ENCODE measurements around the gene TROAP. TPM values are rescaled to one million over a fixed set of nuclear protein-coding genes. Genes with fewer than 3 reads are reported as not detected.
A peak's percentile ranks its signal among the peaks of the same experiment; 100 is the strongest.
"Not testable (repeated sequence)": the region's sequence is repeated elsewhere in the genome, so short reads cannot be mapped to it uniquely, and the experiment has no call there.

The TROAP gene, protein sequence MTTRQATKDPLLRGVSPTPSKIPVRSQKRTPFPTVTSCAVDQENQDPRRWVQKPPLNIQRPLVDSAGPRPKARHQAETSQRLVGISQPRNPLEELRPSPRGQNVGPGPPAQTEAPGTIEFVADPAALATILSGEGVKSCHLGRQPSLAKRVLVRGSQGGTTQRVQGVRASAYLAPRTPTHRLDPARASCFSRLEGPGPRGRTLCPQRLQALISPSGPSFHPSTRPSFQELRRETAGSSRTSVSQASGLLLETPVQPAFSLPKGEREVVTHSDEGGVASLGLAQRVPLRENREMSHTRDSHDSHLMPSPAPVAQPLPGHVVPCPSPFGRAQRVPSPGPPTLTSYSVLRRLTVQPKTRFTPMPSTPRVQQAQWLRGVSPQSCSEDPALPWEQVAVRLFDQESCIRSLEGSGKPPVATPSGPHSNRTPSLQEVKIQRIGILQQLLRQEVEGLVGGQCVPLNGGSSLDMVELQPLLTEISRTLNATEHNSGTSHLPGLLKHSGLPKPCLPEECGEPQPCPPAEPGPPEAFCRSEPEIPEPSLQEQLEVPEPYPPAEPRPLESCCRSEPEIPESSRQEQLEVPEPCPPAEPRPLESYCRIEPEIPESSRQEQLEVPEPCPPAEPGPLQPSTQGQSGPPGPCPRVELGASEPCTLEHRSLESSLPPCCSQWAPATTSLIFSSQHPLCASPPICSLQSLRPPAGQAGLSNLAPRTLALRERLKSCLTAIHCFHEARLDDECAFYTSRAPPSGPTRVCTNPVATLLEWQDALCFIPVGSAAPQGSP
- 1 to 10 TPM in 1 of 4 donors, under 1 TPM in 2, not detected in 1; 0.65 to 1.7 (median 0.93) TPM for total RNA-seq
- polyA plus RNA-seq = 0.25 TPM
- long read RNA-seq, donor 1 = 0 reads
- long read RNA-seq, donor 2 = 0 reads
- long read RNA-seq, donor 3, partial matches to known transcripts = 0 of 1 reads
- long read RNA-seq, donor 3, other reads (novel, unspliced or antisense) = 1 of 1 reads
- long read RNA-seq, donor 4 = 0 reads

DNA sequence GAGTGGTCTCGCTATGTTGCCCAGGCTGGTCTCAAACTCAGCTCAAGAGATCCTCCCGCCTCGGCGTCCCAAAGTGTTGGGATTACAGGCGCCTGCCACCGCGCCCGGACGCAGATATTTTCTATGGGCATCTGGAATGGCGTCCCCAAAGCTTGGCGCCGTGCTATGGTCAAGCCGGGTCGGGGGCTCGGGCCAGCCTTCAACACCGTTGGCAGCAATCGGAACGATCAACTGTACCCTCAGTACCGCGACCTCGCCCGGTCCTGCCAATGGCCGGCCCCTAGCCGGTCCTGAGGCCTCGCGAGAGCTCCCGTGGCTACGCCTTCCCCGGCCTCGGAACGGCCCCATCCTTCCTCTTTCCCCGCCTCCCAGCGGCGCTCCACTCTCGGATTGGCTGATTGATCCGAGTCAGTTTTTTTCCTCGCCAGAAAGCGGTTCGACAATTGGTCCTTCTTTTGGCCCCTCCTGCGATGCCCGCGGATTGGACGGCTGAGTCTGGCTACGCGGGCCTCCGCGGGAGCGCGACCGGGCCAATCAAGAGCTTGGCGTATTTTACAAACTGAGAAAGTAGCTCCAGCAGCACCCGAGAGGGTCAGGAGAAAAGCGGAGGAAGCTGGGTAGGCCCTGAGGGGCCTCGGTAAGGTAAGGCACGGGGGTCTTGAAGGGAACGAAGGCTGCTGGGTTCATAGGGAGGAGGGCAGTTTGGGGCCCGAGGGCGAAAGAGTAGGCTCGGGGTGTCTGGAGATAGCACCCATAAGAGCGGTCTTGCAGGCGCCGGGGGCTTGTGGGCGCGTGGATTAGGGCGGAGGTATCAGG is at the start of gene TROAP:
Gene TROAP, plus strand, starts transcription at position 548 of the 816 bp plus-strand sequence. CDS start 354 bp downstream, outside the sequence.
- intact Hi-C loops (cut with DNase I) = no loop called here
- Histone ChIP-seq H3K4me1 (ENCODE audit: control insufficient read depth, insufficient read depth, low read length) (no peaks in the 10 kb centered on the region), H3K27ac (ENCODE audit: low read length) (no peak within 1 kb of the TSS), H3K9me3 (ENCODE audit: control insufficient read depth, low read length) (no peaks in the 10 kb centered on the region), H3K4me3 (ENCODE audit: low read length) (peak within 1 kb of the TSS; percentile 78), H3K27me3 (ENCODE audit: control insufficient read depth, insufficient read depth) (no peaks in the 10 kb centered on the region)
- WGBS = under 1% methylated on average over 65 of the region's 65 CpGs
- DNase-seq (peak; percentile 98 to 99 (median 98)), ATAC-seq (peak; percentile 100)

- intact Hi-C loops (cut with DNase I) = no loop called here
- Histone ChIP-seq H3K27me3 (ENCODE audit: control insufficient read depth, insufficient read depth) (no peaks in the 10 kb centered on the region), H3K27ac (ENCODE audit: low read length) (no peak overlapping the region), H3K4me1 (ENCODE audit: control insufficient read depth, insufficient read depth, low read length) (no peaks in the 10 kb centered on the region), H3K9me3 (ENCODE audit: control insufficient read depth, low read length) (no peaks in the 10 kb centered on the region), H3K4me3 (ENCODE audit: low read length) (no peak overlapping the region)
- 95% methylated on average over 6 of the region's 6 CpGs for WGBS
- DNase-seq (no peak), ATAC-seq (no peak)
Measured at GRCh38 chr12:49273726-49274395, 49.2 kb upstream of the TROAP start.

DNA sequence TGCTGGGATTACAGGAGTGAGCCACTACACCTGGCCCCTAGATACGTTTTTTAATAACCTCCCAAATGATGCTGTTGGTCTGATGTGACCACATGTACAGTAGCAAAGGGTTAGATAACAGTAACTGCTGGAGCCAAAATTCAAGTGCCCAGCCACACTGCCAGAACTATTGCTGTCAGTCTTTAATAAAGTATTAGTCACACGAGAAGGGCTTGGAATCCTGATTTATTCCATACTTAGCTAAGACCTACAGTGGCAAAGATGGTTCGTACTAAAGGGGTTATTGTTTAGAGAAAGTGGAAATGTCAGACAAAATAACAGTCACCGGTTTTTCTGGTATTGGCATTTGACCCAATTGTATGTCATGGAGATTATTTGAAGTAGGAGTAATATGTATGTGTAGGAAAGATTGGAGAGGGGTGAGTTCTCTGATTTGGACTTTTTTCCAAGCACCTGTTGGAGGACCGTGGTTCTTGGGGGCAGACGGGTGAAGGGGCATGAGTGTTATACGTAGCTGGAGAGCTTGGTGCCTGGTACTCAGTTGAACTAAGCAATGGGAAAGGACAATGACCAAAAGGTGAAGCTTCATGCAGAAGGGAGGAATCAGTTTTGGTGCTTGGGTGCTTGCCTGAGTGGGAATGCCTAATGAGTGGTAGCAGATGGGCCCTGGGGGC is 48.5 kb upstream of the TROAP start:
- no peak for DNase-seq
- Histone ChIP-seq H3K27me3 (ENCODE audit: control insufficient read depth, insufficient read depth) (no peaks in the 10 kb centered on the region), H3K4me3 (ENCODE audit: low read length) (no peak overlapping the region), H3K4me1 (ENCODE audit: control insufficient read depth, insufficient read depth, low read length) (no peaks in the 10 kb centered on the region), H3K27ac (ENCODE audit: low read length) (no peak overlapping the region), H3K9me3 (ENCODE audit: control insufficient read depth, low read length) (no peaks in the 10 kb centered on the region)
- peak; percentile 42 to 44 for ATAC-seq
- 64% methylated on average over 7 of the region's 7 CpGs for WGBS
- intact Hi-C loops (cut with DNase I) = no loop called here

DNA sequence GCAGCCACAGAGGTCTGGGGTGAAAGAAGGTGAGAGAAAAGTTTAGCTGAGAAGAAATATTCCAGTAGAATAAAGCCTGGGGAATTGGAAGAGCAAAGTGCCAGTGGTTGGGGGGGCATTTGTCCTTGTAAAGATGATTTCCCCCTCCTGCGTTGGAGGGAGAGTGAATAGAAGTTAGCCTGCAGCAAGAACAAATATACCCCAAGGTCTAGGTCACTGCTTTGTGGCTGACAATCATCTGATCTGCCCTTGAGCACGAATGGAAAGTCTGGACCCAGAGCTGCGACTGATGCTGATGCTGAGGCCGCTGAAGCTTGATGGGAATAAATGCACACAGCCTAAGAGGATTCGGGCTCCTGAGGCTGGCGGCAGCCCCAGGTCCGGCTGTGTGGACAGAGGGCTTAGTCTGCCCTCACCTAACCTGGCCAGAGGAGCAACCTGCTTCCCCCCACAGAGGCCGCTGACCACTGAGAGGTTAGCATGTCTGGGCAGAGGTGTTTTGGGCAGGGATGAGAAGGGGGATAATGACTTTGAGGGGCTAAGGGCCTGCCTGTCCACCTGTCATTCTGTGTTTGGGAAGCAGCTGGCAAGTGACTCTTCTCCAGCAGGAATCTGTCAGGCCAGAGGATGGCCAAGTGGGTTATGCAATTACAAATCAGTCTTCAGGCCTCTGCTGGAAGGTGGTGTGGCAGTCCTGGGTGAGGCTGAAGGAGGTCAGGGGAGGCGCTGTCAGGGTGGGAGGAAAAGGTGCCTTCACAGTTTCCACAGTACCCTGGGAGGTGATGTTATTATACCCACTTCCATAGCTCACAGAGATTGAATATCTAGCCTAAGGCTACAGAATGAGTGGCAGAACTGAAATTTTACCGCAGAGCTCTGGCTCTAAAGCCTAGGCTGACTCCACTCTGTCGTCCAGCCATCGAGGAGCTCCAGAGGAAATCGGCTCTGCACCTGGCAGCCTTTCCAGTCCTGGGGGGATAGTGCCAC is 46.5 kb upstream of the TROAP start:
- Histone ChIP-seq H3K9me3 (ENCODE audit: control insufficient read depth, low read length) (no peaks in the 10 kb centered on the region), H3K4me1 (ENCODE audit: control insufficient read depth, insufficient read depth, low read length) (no peaks in the 10 kb centered on the region), H3K27ac (ENCODE audit: low read length) (no peak overlapping the region), H3K27me3 (ENCODE audit: control insufficient read depth, insufficient read depth) (no peaks in the 10 kb centered on the region), H3K4me3 (ENCODE audit: low read length) (no peak overlapping the region)
- DNase-seq = no peak
- WGBS = 82% methylated on average over 13 of the region's 13 CpGs
- ATAC-seq = no peak
- intact Hi-C loops (cut with DNase I) = no loop called here

DNA sequence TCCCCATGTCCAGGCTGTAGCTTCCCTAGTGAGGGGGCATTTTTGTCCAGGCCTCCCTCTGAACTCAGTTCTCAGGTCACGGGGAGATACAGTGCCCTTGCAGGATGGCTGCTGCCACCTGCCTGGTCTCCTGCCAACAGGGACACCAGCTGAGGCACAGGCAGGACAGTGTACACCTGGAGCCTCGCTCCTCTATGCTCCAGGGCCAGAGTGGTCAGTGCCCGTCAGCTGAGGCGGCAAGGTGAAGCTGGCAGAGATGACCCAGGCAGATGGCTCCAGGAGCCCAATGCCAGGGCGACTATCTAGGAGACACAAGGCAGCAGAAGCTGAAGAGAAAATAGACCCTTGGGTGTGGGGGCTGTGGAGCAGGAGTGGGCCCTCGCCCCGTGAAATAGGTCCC is 45.6 kb upstream of the TROAP start:
- no peaks in the 10 kb centered on the region for H3K4me1 ChIP-seq (ENCODE audit: control insufficient read depth, insufficient read depth, low read length)
- H3K27ac ChIP-seq (ENCODE audit: low read length) = no peak overlapping the region
- ATAC-seq = no peak
- WGBS = 94% methylated on average over 7 of the region's 7 CpGs
- intact Hi-C loops (cut with DNase I) = no loop called here
- no peaks in the 10 kb centered on the region for H3K9me3 ChIP-seq (ENCODE audit: control insufficient read depth, low read length)
- no peak for DNase-seq
- H3K4me3 ChIP-seq (ENCODE audit: low read length) = no peak overlapping the region
- no peaks in the 10 kb centered on the region for H3K27me3 ChIP-seq (ENCODE audit: control insufficient read depth, insufficient read depth)

GRCh38 chr12:49279706-49280159 is 43.3 kb upstream of the TROAP start:
- ATAC-seq (no peak), DNase-seq (no peak)
- Histone ChIP-seq H3K4me3 (ENCODE audit: low read length) (no peak overlapping the region), H3K4me1 (ENCODE audit: control insufficient read depth, insufficient read depth, low read length) (no peaks in the 10 kb centered on the region), H3K27me3 (ENCODE audit: control insufficient read depth, insufficient read depth) (no peaks in the 10 kb centered on the region), H3K27ac (ENCODE audit: low read length) (no peak overlapping the region), H3K9me3 (ENCODE audit: control insufficient read depth, low read length) (no peaks in the 10 kb centered on the region)
- intact Hi-C loops (cut with DNase I) = loop anchor here in 1 of 4 donors (10.0 kb wide), 1 partner anchor 55 kb away; the partner anchor contains the start of gene C1QL4
- WGBS = 51% methylated on average over 7 of the region's 7 CpGs

DNA sequence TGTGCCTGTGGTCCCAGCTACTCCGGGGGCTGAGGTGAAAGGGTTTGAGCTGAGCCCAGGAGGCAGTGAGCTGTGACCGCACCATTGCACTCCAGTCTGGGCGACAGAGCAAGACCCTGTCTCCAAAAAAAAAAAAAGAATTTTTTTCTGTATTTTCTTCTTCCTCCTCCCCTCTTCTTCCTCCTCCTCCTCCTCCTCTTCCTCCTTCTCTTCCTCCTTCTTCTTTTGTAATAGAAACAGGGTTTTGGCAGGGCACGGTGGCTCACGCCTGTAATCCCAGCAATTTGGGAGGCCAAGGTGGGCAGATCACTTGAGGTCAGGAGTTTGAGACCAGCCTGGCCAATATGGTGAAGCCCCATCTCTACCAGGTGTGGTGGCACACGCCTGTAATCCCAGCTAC is 42.5 kb upstream of the TROAP start:
- WGBS = 88% methylated on average over 6 of the region's 6 CpGs

DNA sequence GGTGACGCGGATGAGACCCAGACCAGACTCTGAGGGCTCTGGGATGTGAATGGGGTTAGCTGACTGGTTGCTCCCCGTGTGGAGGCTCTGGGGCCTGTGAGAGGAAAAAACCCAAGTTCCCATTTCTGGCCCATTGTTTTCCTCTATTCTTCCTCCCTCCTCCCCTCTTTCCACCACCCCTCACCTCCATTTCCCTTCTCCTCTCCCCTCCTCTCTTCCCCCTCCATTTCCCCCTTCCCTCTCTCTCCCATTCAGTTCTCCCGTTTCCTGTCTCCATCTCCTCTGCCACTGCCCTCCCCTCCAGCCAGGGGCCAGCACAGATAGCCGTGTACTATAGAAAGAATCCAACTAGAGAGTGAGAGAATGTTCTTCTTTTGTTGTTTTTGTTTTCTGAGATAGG is 40.8 kb upstream of the TROAP start:
- no peak for DNase-seq
- Histone ChIP-seq H3K4me1 (ENCODE audit: control insufficient read depth, insufficient read depth, low read length) (no peaks in the 10 kb centered on the region), H3K4me3 (ENCODE audit: low read length) (no peak overlapping the region), H3K27me3 (ENCODE audit: control insufficient read depth, insufficient read depth) (no peaks in the 10 kb centered on the region), H3K9me3 (ENCODE audit: control insufficient read depth, low read length) (no peaks in the 10 kb centered on the region), H3K27ac (ENCODE audit: low read length) (no peak overlapping the region)
- intact Hi-C loops (cut with DNase I) = loop anchor here in 1 of 4 donors (10.0 kb wide), 1 partner anchor 52 kb away; the partner anchor contains the start of gene C1QL4
- 67% methylated on average over 5 of the region's 5 CpGs for WGBS
- no peak for ATAC-seq

More for the DNA sequence above, 42.5 kb upstream of the TROAP start:
- not testable (repeated sequence) for H3K4me3 ChIP-seq (ENCODE audit: low read length); DNase-seq; H3K27ac ChIP-seq (ENCODE audit: low read length); ATAC-seq; H3K4me1 ChIP-seq (ENCODE audit: control insufficient read depth, insufficient read depth, low read length); H3K9me3 ChIP-seq (ENCODE audit: control insufficient read depth, low read length); H3K27me3 ChIP-seq (ENCODE audit: control insufficient read depth, insufficient read depth)
- intact Hi-C loops (cut with DNase I) = loop anchor here in 1 of 4 donors (10.0 kb wide), 1 partner anchor 54 kb away; the partner anchor contains the start of gene C1QL4
